Measurements from ENCODE around the gene LHFPL2. TPM values are rescaled to one million over a fixed set of nuclear protein-coding genes. Genes with fewer than 3 reads are reported as not detected.

The LHFPL2 gene
- polyA plus RNA-seq, 2 donors: 0.84 to 1.4 TPM

DNA sequence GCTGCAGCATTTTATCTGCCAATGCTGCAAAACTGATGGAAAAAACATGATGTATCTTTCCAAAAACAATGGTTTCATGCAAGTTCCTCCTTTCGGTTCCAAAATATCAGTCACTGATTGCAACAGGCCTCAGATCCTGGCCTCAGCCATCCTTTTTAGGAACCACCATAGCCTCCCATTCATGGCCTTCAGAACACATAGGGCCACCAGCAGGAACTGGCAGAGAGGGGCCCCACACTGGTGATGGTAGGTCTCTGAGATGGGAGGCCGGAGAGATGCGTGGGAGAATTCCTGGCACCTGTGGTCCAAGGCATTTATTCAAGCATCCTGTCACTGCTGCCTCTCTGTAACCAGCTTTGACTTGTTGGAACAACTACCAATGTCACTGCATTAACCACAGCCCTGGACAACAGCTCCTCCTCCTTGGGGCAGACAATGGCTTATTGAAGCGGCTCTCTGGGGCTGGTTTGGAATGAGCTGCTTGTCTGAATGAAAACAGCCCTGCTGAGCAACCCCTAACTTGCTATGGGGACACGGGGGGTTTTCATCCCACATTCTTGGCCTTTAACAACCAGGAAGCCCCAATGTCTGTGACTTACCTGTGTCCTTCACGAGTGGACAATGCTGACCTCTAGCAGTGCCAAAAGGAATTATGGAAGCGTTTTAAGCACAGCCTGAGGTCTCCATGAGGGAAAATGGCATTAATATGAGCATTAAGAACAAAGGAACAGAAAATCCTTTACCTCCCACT is 108.1 kb downstream of the LHFPL2 start:
- H3K4me1 ChIP-seq (ENCODE audit: control insufficient read depth in 2 of 2, insufficient read depth in 2 of 2, low read length in 1 of 2): peaks cover 0 to 2% of the 10 kb centered on the region in 2 donors
- H3K27ac ChIP-seq (ENCODE audit: low read depth in 2 of 2, low read length in 1 of 2): peak overlapping the region; percentile 12 to 20
- WGBS, 2 donors: 76 to 80% methylated on average over 7 of the region's 7 CpGs

GRCh38 chr5:78538240-78538850 is 110.2 kb downstream of the LHFPL2 start:
- Histone ChIP-seq H3K27me3 (ENCODE audit: control insufficient read depth in 1 of 2, insufficient read depth in 2 of 2, low read length in 2 of 2) (no peaks in the 10 kb centered on the region), H3K27ac (ENCODE audit: low read depth in 2 of 2, low read length in 1 of 2) (no peak overlapping the region), H3K4me3 (ENCODE audit: low read depth in 1 of 2, low read length in 2 of 2) (no peak overlapping the region), H3K9me3 (ENCODE audit: control insufficient read depth in 2 of 2, insufficient read depth in 1 of 2, low read depth in 1 of 2, low read length in 1 of 2) (no peaks in the 10 kb centered on the region), H3K4me1 (ENCODE audit: control insufficient read depth in 2 of 2, insufficient read depth in 2 of 2, low read length in 1 of 2) (peaks cover 0 to 2% of the 10 kb centered on the region in 2 donors), H3K36me3 (ENCODE audit: control insufficient read depth in 2 of 2, insufficient read depth in 2 of 2, low read length in 1 of 2) (no peaks in the 10 kb centered on the region)
- WGBS, 2 donors: 77 to 81% methylated on average over 3 of the region's 3 CpGs

More for the DNA sequence above, 108.1 kb downstream of the LHFPL2 start:
- Histone ChIP-seq H3K4me3 (ENCODE audit: low read depth in 1 of 2, low read length in 2 of 2) (no peak overlapping the region), H3K9me3 (ENCODE audit: control insufficient read depth in 2 of 2, insufficient read depth in 1 of 2, low read depth in 1 of 2, low read length in 1 of 2) (no peaks in the 10 kb centered on the region), H3K36me3 (ENCODE audit: control insufficient read depth in 2 of 2, insufficient read depth in 2 of 2, low read length in 1 of 2) (no peaks in the 10 kb centered on the region), H3K27me3 (ENCODE audit: control insufficient read depth in 1 of 2, insufficient read depth in 2 of 2, low read length in 2 of 2) (no peaks in the 10 kb centered on the region)

DNA sequence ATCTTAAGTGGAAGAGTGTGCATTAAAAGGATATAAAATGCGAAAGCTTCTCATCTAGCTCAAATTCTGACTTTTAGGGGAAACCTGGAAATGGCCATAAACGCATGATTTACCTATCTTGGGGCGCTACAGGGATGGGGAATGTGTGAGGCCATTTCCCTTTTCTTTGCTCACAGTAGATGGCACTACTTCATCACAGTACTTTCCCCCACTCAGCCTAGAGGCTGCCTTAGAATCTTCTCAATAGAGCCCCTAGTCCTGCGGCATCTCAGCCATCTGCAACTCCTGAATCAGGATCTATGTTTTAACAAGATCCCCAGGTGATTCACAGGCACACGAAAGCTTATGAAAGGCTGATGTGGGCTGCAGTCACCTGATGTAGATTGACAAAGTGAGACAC is 110.8 kb downstream of the LHFPL2 start:
- Histone ChIP-seq H3K36me3 (ENCODE audit: control insufficient read depth in 2 of 2, insufficient read depth in 2 of 2, low read length in 1 of 2) (no peaks in the 10 kb centered on the region), H3K4me1 (ENCODE audit: control insufficient read depth in 2 of 2, insufficient read depth in 2 of 2, low read length in 1 of 2) (peaks cover under 1 to 2% of the 10 kb centered on the region in 2 donors), H3K4me3 (ENCODE audit: low read depth in 1 of 2, low read length in 2 of 2) (no peak overlapping the region), H3K27me3 (ENCODE audit: control insufficient read depth in 1 of 2, insufficient read depth in 2 of 2, low read length in 2 of 2) (no peaks in the 10 kb centered on the region), H3K27ac (ENCODE audit: low read depth in 2 of 2, low read length in 1 of 2) (no peak overlapping the region), H3K9me3 (ENCODE audit: control insufficient read depth in 2 of 2, insufficient read depth in 1 of 2, low read depth in 1 of 2, low read length in 1 of 2) (no peaks in the 10 kb centered on the region)
- 54 to 57% methylated on average over 5 of the region's 5 CpGs for WGBS, 2 donors

GRCh38 chr5:78537411-78537810 is 111.2 kb downstream of the LHFPL2 start:
- no peaks in the 10 kb centered on the region for H3K9me3 ChIP-seq (ENCODE audit: control insufficient read depth in 2 of 2, insufficient read depth in 1 of 2, low read depth in 1 of 2, low read length in 1 of 2)
- H3K4me1 ChIP-seq (ENCODE audit: control insufficient read depth in 2 of 2, insufficient read depth in 2 of 2, low read length in 1 of 2): peaks cover 2% of the 10 kb centered on the region in 2 donors
- H3K27me3 ChIP-seq (ENCODE audit: control insufficient read depth in 1 of 2, insufficient read depth in 2 of 2, low read length in 2 of 2): no peaks in the 10 kb centered on the region
- WGBS, 2 donors: 71 to 75% methylated on average over 5 of the region's 5 CpGs
- H3K36me3 ChIP-seq (ENCODE audit: control insufficient read depth in 2 of 2, insufficient read depth in 2 of 2, low read length in 1 of 2): no peaks in the 10 kb centered on the region
- H3K27ac ChIP-seq (ENCODE audit: low read depth in 2 of 2, low read length in 1 of 2): no peak overlapping the region
- H3K4me3 ChIP-seq (ENCODE audit: low read depth in 1 of 2, low read length in 2 of 2): no peak overlapping the region

GRCh38 chr5:78536661-78537196 is 111.8 kb downstream of the LHFPL2 start:
- Histone ChIP-seq H3K9me3 (ENCODE audit: control insufficient read depth in 2 of 2, insufficient read depth in 1 of 2, low read depth in 1 of 2, low read length in 1 of 2) (no peaks in the 10 kb centered on the region), H3K4me3 (ENCODE audit: low read depth in 1 of 2, low read length in 2 of 2) (no peak overlapping the region), H3K27ac (ENCODE audit: low read depth in 2 of 2, low read length in 1 of 2) (no peak overlapping the region), H3K4me1 (ENCODE audit: control insufficient read depth in 2 of 2, insufficient read depth in 2 of 2, low read length in 1 of 2) (peaks cover 2% of the 10 kb centered on the region in 2 donors), H3K27me3 (ENCODE audit: control insufficient read depth in 1 of 2, insufficient read depth in 2 of 2, low read length in 2 of 2) (no peaks in the 10 kb centered on the region), H3K36me3 (ENCODE audit: control insufficient read depth in 2 of 2, insufficient read depth in 2 of 2, low read length in 1 of 2) (no peaks in the 10 kb centered on the region)
- 81% methylated on average over 7 of the region's 7 CpGs for WGBS, 2 donors

- peaks cover 0 to 2% of the 10 kb centered on the region in 2 donors for H3K4me1 ChIP-seq (ENCODE audit: control insufficient read depth in 2 of 2, insufficient read depth in 2 of 2, low read length in 1 of 2)
- H3K27ac ChIP-seq (ENCODE audit: low read depth in 2 of 2, low read length in 1 of 2): no peak overlapping the region
- no peak overlapping the region for H3K4me3 ChIP-seq (ENCODE audit: low read depth in 1 of 2, low read length in 2 of 2)
- H3K36me3 ChIP-seq (ENCODE audit: control insufficient read depth in 2 of 2, insufficient read depth in 2 of 2, low read length in 1 of 2): no peaks in the 10 kb centered on the region
- H3K27me3 ChIP-seq (ENCODE audit: control insufficient read depth in 1 of 2, insufficient read depth in 2 of 2, low read length in 2 of 2): no peaks in the 10 kb centered on the region
- 88 to 92% methylated on average over 6 of the region's 6 CpGs for WGBS, 2 donors
- no peaks in the 10 kb centered on the region for H3K9me3 ChIP-seq (ENCODE audit: control insufficient read depth in 2 of 2, insufficient read depth in 1 of 2, low read depth in 1 of 2, low read length in 1 of 2)
Observed at GRCh38 chr5:78534905-78535200, 113.7 kb downstream of the LHFPL2 start.

DNA sequence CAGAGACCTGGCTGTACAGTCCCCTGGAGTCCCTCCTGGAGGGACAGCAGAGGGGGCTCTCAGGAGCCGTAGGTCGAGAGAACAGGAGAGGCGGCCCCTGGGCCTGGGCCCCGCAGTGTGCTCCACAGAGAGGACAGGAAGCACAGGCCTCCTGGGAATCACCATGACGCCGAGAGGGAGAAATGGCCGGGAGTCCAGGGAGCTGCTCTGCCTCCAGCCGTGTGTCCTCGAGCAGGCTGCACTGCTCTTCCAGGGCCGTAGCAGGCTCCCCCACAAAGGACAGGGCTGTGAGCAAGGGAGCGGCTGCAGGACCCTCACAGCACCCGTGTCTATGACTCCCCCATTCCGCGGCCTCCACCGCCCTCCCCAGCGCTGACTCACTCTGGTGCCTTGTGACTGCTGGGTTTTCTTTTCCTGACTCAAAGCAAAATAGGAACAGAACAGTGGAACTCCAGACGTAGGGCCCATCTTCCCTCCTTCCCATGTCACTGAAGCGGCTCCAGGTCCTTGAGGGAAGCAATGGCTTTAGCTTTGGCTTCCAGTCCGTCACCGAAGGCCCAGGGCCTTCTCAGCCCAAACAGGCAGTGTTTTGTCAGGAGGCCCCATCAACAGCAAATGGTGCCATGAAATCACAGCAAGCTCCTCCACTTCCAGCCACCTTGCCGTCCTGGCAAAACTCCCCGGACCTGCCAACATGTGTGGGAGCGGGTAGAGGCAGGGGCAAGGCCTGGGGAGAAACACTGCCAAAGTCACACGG is 114.2 kb downstream of the LHFPL2 start:
- no peak overlapping the region for H3K4me3 ChIP-seq (ENCODE audit: low read depth in 1 of 2, low read length in 2 of 2)
- no peaks in the 10 kb centered on the region for H3K36me3 ChIP-seq (ENCODE audit: control insufficient read depth in 2 of 2, insufficient read depth in 2 of 2, low read length in 1 of 2)
- no peak overlapping the region for H3K27ac ChIP-seq (ENCODE audit: low read depth in 2 of 2, low read length in 1 of 2)
- WGBS, 2 donors: 86 to 89% methylated on average over 24 of the region's 24 CpGs
- no peaks in the 10 kb centered on the region for H3K27me3 ChIP-seq (ENCODE audit: control insufficient read depth in 1 of 2, insufficient read depth in 2 of 2, low read length in 2 of 2)
- H3K4me1 ChIP-seq (ENCODE audit: control insufficient read depth in 2 of 2, insufficient read depth in 2 of 2, low read length in 1 of 2): peaks cover 0 to 2% of the 10 kb centered on the region in 2 donors
- H3K9me3 ChIP-seq (ENCODE audit: control insufficient read depth in 2 of 2, insufficient read depth in 1 of 2, low read depth in 1 of 2, low read length in 1 of 2): no peaks in the 10 kb centered on the region

DNA sequence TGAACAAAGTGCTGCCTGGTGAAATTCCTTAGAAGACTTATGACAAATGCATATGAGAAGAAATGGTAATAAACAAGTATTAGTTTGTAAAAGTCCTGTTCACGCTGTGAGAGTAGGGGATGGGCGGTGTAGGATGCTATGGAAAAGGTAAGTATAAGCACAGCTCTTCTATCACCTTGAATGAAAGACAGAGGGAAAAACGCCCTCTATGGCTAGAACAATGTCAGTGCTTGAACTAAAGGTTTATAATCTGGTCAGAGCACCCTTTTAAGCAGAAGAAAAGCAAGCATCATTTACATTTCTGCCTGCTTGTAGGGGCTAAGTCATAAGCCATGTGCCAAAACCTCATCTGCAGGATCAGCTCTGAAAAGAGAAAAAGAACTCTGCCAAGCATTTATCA is 115.2 kb downstream of the LHFPL2 start:
- 72 to 74% methylated on average over 3 of the region's 3 CpGs for WGBS, 2 donors
- no peak overlapping the region for H3K27ac ChIP-seq (ENCODE audit: low read depth in 2 of 2, low read length in 1 of 2)
- H3K9me3 ChIP-seq (ENCODE audit: control insufficient read depth in 2 of 2, insufficient read depth in 1 of 2, low read depth in 1 of 2, low read length in 1 of 2): no peaks in the 10 kb centered on the region
- H3K27me3 ChIP-seq (ENCODE audit: control insufficient read depth in 1 of 2, insufficient read depth in 2 of 2, low read length in 2 of 2): no peaks in the 10 kb centered on the region
- H3K36me3 ChIP-seq (ENCODE audit: control insufficient read depth in 2 of 2, insufficient read depth in 2 of 2, low read length in 1 of 2): no peaks in the 10 kb centered on the region
- no peak overlapping the region for H3K4me3 ChIP-seq (ENCODE audit: low read depth in 1 of 2, low read length in 2 of 2)
- H3K4me1 ChIP-seq (ENCODE audit: control insufficient read depth in 2 of 2, insufficient read depth in 2 of 2, low read length in 1 of 2): peaks cover 0 to 2% of the 10 kb centered on the region in 2 donors

DNA sequence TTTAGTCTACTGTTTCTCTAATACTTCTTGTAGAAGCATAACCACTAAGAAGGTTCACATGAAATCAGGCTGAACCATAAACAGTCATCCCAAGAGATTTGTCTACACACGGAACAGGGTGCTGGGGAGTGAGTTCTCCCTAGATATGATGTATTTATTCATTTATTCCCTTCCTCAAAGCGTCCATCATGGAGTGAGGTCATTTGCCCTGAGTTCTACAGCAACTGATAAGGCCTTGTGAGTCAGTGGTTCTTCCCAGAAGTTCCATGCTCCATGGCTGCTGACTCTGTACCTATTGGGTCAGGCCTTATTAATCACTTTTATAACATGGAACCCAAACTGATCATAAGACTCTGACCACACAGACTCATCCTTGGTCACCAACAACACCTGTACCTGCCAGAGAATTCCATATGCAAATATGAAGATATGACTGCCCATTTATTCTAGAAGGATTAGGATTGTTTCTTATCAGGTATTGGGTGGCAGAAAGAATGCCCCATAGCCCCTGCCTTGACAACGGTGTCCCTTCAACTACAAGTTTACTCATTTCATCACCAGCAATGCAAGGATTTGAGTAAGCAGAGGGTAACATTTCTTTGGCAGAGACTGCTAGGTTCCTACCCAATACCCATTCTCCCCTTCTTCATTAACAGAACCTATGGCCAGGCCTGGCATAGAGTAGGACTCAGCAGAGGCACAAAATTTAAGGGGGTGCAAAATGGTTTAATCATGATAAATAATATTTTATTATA is 118.1 kb downstream of the LHFPL2 start:
- H3K4me1 ChIP-seq (ENCODE audit: control insufficient read depth in 2 of 2, insufficient read depth in 2 of 2, low read length in 1 of 2): peaks cover 0 to 2% of the 10 kb centered on the region in 2 donors
- no peaks in the 10 kb centered on the region for H3K27me3 ChIP-seq (ENCODE audit: control insufficient read depth in 1 of 2, insufficient read depth in 2 of 2, low read length in 2 of 2)
- no peaks in the 10 kb centered on the region for H3K36me3 ChIP-seq (ENCODE audit: control insufficient read depth in 2 of 2, insufficient read depth in 2 of 2, low read length in 1 of 2)
- no peaks in the 10 kb centered on the region for H3K9me3 ChIP-seq (ENCODE audit: control insufficient read depth in 2 of 2, insufficient read depth in 1 of 2, low read depth in 1 of 2, low read length in 1 of 2)
- 51 to 66% methylated on average over 3 of the region's 3 CpGs for WGBS, 2 donors
- H3K27ac ChIP-seq (ENCODE audit: low read depth in 2 of 2, low read length in 1 of 2): no peak overlapping the region
- no peak overlapping the region for H3K4me3 ChIP-seq (ENCODE audit: low read depth in 1 of 2, low read length in 2 of 2)

Data from esophagus (tissue), 2 donors.